CD14-positive monocyte (primary cell): Measurements from ENCODE around the gene DPP6. TPM values are rescaled to one million over a fixed set of nuclear protein-coding genes. Genes with fewer than 3 reads are reported as not detected.

Experiments
- DNase-seq, 3 donors: peaks; one replicate each; pipeline ENCODE4 v3.0.0-alpha.2; 2011 to 2022
- H2AFZ ChIP-seq: 2 replicates; pipeline ENCODE4 v1.6.0; 2012; ENCODE audit warnings: mild to moderate bottlenecking, low read depth, low read length, inconsistent platforms; ENCODE audit not compliant: insufficient read depth, poor library complexity, severe bottlenecking
- H3K27ac ChIP-seq, 2 donors: 1 replicate in 1 of 2; 2 replicates in 1 of 2; pipeline ENCODE4 v1.5.1; 2012 to 2013; ENCODE audit warnings: low read length in 2 of 2, control low read depth in 1 of 2, inconsistent platforms in 1 of 2, low read depth in 1 of 2, mild to moderate bottlenecking in 1 of 2
- H3K27me3 ChIP-seq, 2 donors: one replicate each; pipeline versions ENCODE4 v1.6.0 to v1.6.1; 2011 to 2013; ENCODE audit warnings: low read length in 2 of 2; ENCODE audit not compliant: control insufficient read depth in 2 of 2, insufficient read depth in 2 of 2
- H3K36me3 ChIP-seq, 2 donors: replicated peaks in 1 of 2; 1 replicate in 1 of 2; 2 replicates in 1 of 2; pipeline versions ENCODE4 v1.5.1 to v1.6.1; 2012 to 2013; ENCODE audit warnings: low read length in 2 of 2, control low read depth in 1 of 2, inconsistent platforms in 1 of 2, mild to moderate bottlenecking in 1 of 2; ENCODE audit not compliant: insufficient read depth in 2 of 2, control insufficient read depth in 1 of 2
- H3K4me1 ChIP-seq, 2 donors: 1 replicate in 1 of 2; 2 replicates in 1 of 2; pipeline versions ENCODE4 v1.5.1 to v1.6.1; 2012 to 2013; ENCODE audit warnings: low read length in 2 of 2, control low read depth in 1 of 2, inconsistent platforms in 1 of 2, mild to moderate bottlenecking in 1 of 2, moderate library complexity in 1 of 2; ENCODE audit not compliant: insufficient read depth in 2 of 2, control insufficient read depth in 1 of 2
- H3K4me2 ChIP-seq: replicated peaks from 2 replicates; pipeline ENCODE3; 2012; ENCODE audit warnings: low read length, moderate library complexity, mild to moderate bottlenecking; ENCODE audit not compliant: poor library complexity, severe bottlenecking; ENCODE audit errors: extremely low read depth
- H3K4me3 ChIP-seq, 3 experiments: fragments of 200-600 bp in 1 of 3; sonication (generic) in 1 of 3; replicated peaks in 1 of 3; 1 replicate in 2 of 3; 2 replicates in 1 of 3; pipeline ENCODE4 v1.5.1; 2011 to 2013; ENCODE audit warnings: low read length in 3 of 3, mild to moderate bottlenecking in 3 of 3, control low read depth in 2 of 3, low read depth in 2 of 3, inconsistent platforms in 1 of 3, moderate library complexity in 1 of 3
- H3K79me2 ChIP-seq: 2 replicates; pipeline ENCODE4 v1.6.0; 2012; ENCODE audit warnings: mild to moderate bottlenecking, control low read depth, inconsistent platforms, low read length, moderate library complexity; ENCODE audit not compliant: insufficient read depth
- H3K9ac ChIP-seq: 2 replicates; pipeline ENCODE4 v1.6.0; 2017; ENCODE audit warnings: low read length, mild to moderate bottlenecking; ENCODE audit not compliant: insufficient read depth, poor library complexity, severe bottlenecking
- H3K9me3 ChIP-seq, 2 donors: replicated peaks in 1 of 2; 1 replicate in 1 of 2; 2 replicates in 1 of 2; pipeline versions ENCODE4 v1.5.1 to v1.6.1; 2012 to 2013; ENCODE audit warnings: low read length in 2 of 2, control low read depth in 1 of 2; ENCODE audit not compliant: control insufficient read depth in 1 of 2, insufficient read depth in 1 of 2
- H4K20me1 ChIP-seq: 2 replicates; pipeline ENCODE4 v1.6.0; 2012; ENCODE audit warnings: mild to moderate bottlenecking, low read length, control low read depth, moderate library complexity; ENCODE audit not compliant: insufficient read depth
- H3K27ac Mint-ChIP-seq, 7 donors: one replicate each; pipeline ENCODE4 v1.8.0; 2020; ENCODE audit warnings: mild to moderate bottlenecking in 7 of 7, mixed read lengths in 7 of 7, moderate library complexity in 6 of 7, inconsistent platforms in 2 of 7
- H3K27me3 Mint-ChIP-seq, 3 donors: one replicate each; pipeline ENCODE4 v1.8.0; 2021 to 2022; ENCODE audit warnings: low read depth in 3 of 3, mild to moderate bottlenecking in 3 of 3, mixed read lengths in 3 of 3, moderate library complexity in 3 of 3, inconsistent platforms in 1 of 3
- H3K36me3 Mint-ChIP-seq, 2 donors: one replicate each; pipeline ENCODE4 v1.8.0; 2020; ENCODE audit warnings: mixed read lengths in 2 of 2, inconsistent platforms in 1 of 2, mild to moderate bottlenecking in 1 of 2
- H3K4me1 Mint-ChIP-seq: one replicate; pipeline ENCODE4 v1.8.0; 2020; ENCODE audit warnings: mild to moderate bottlenecking, mixed read lengths
- H3K4me3 Mint-ChIP-seq, 2 donors: one replicate each; pipeline ENCODE4 v1.8.0; 2020; ENCODE audit warnings: mild to moderate bottlenecking in 2 of 2, mixed read lengths in 2 of 2, moderate library complexity in 1 of 2
- H3K9me3 Mint-ChIP-seq, 7 donors: one replicate each; pipeline ENCODE4 v1.8.0; 2020 to 2022; ENCODE audit warnings: mixed read lengths in 7 of 7, mild to moderate bottlenecking in 6 of 7, moderate library complexity in 6 of 7, inconsistent platforms in 2 of 7
- WGBS: methylation state at CpG from one replicate; pipeline ENCODE4 v1.1.5; 2013; ENCODE audit warnings: missing lambda C conversion rate; ENCODE audit not compliant: insufficient coverage; 5-methylcytosine and 5-hydroxymethylcytosine counted together
- intact Hi-C, 2 donors: fragments of 100-400 bp; cut with micrococcal nuclease; formaldehyde crosslinking; loops; one replicate each; pipeline versions ENCODE4 v1.15.0 to v1.15.1; 2023
- polyA plus RNA-seq, 3 donors: library from polyadenylated mRNA; depleted of rRNA in 1 of 3; unstranded in 2 of 3; stranded (reverse) in 1 of 3; fragments of 300-500 nt in 2 of 3; fragments of >200 nt in 1 of 3; fragmentation: Illumina TruSeq in 2 of 3; gene quantifications; 1 replicate in 2 of 3; 2 replicates in 1 of 3; pipeline ENCODE4 v1.2.3, GENCODE V29; 2012 to 2021
- TF ChIP-seq, protein P1 (sequence below): fragments of 200-600 bp; IDR thresholded peaks from one replicate; pipeline ENCODE4 v1.8.0; 2022; ENCODE audit warnings: antibody characterized with exemption, mild to moderate bottlenecking

DPP6 gene
- polyA plus RNA-seq, 3 donors, result not detected

DNA sequence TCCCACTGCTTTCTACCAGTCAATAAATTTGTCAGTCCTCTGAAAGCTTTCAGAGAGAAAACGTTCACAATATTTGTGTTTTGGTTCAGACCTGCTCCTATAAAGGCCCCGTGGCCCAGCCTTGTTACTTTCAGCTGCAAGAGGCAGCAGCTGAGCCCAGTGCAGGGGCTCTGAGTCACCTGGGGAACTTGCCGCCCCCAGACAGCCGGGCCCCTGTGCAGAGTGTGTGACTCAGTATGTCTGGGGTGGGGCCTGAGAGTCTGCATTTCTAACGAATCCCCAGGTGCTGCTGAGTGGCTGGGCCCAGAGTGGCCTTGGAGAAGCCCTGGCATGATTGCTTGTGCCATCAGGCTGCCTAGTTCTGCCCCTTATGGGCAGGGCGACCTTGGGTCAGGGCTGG, 647.2 kb downstream of the DPP6 start:
- Mint-ChIP-seq H3K9me3 (peaks cover 16 to 56% (median 31%) of the 10 kb centered on the region in 7 donors), H3K4me3 (no peak overlapping the region), H3K27ac (no peak overlapping the region), H3K27me3 (peaks cover 0 to 2% (median 0%) of the 10 kb centered on the region in 3 donors), H3K4me1 (no peaks in the 10 kb centered on the region), H3K36me3 (no peaks in the 10 kb centered on the region)
- Histone ChIP-seq H2AFZ (no peak overlapping the region), H3K4me2 (no peak overlapping the region), H3K9ac (no peak overlapping the region), H3K4me3 (no peak overlapping the region), H3K36me3 (no peaks in the 10 kb centered on the region), H3K79me2 (no peaks in the 10 kb centered on the region), H3K9me3 (peaks cover 61 to 65% of the 10 kb centered on the region in 2 donors), H3K4me1 (no peaks in the 10 kb centered on the region), H3K27me3 (no peaks in the 10 kb centered on the region), H3K27ac (no peak overlapping the region), H4K20me1 (no peaks in the 10 kb centered on the region)
- no peak for DNase-seq
- intact Hi-C loops, result no loop called here
- 74% methylated on average over 6 of the region's 6 CpGs for WGBS
- TF ChIP-seq, protein P1, sequence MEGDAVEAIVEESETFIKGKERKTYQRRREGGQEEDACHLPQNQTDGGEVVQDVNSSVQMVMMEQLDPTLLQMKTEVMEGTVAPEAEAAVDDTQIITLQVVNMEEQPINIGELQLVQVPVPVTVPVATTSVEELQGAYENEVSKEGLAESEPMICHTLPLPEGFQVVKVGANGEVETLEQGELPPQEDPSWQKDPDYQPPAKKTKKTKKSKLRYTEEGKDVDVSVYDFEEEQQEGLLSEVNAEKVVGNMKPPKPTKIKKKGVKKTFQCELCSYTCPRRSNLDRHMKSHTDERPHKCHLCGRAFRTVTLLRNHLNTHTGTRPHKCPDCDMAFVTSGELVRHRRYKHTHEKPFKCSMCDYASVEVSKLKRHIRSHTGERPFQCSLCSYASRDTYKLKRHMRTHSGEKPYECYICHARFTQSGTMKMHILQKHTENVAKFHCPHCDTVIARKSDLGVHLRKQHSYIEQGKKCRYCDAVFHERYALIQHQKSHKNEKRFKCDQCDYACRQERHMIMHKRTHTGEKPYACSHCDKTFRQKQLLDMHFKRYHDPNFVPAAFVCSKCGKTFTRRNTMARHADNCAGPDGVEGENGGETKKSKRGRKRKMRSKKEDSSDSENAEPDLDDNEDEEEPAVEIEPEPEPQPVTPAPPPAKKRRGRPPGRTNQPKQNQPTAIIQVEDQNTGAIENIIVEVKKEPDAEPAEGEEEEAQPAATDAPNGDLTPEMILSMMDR, result no peak

DNA sequence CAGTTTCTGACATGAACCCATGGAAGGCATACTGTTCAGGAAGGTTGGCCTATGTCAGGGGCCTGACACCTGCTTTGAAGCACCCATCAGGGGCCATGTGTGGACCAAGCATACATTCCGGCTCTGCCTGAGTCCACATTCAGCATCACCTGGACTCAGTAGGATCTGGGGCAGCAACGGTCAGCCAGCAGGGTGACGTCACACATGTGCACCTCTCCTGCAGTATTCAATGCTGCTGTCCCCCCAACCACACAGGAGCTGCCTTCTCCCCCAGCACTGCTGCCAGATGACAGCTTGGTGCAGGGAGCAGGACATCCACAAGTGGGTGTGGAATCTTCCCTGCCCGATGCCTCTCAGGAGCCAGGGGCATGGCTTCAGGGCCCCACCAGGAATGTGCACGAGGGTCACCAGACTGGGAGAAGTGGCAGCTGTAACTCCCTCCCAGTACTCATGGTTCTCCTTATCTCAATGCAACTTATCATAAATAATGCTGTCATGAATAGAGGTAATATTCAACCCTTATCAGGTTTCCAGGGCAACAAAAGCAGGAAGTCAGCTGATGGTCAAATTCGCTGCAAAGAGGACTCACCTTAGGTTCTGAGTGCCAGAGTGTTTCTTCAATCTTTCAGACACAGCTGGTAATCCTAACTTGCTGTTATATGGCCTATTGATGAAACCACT, 657.8 kb downstream of the DPP6 start:
- no peaks in the 10 kb centered on the region for H4K20me1 ChIP-seq
- Mint-ChIP-seq H3K36me3 (no peaks in the 10 kb centered on the region), H3K4me3 (no peak overlapping the region), H3K4me1 (no peaks in the 10 kb centered on the region), H3K27me3 (no peaks in the 10 kb centered on the region), H3K9me3 (peaks cover 11 to 43% (median 24%) of the 10 kb centered on the region in 7 donors), H3K27ac (no peak overlapping the region)
- DNase-seq, result no peak
- intact Hi-C loops, result no loop called here
- H3K4me3 ChIP-seq, result no peak overlapping the region
- no peak overlapping the region for H3K27ac ChIP-seq
- no peaks in the 10 kb centered on the region for H3K36me3 ChIP-seq
- no peak overlapping the region for H3K4me2 ChIP-seq
- H3K27me3 ChIP-seq, result no peaks in the 10 kb centered on the region
- no peak overlapping the region for H3K9ac ChIP-seq
- WGBS, result 84% methylated on average over 6 of the region's 6 CpGs
- H3K4me1 ChIP-seq, result no peaks in the 10 kb centered on the region
- no peaks in the 10 kb centered on the region for H3K79me2 ChIP-seq
- TF ChIP-seq, protein P1, result no peak
- H3K9me3 ChIP-seq, result peaks cover 42 to 66% of the 10 kb centered on the region in 2 donors
- H2AFZ ChIP-seq, result no peak overlapping the region
